Muscle layer of colon (tissue), 2 donors: Measurements from ENCODE around the gene VDAC1.
"Not testable (repeated sequence)": the region's sequence is repeated elsewhere in the genome, so short reads cannot be mapped to it uniquely, and the experiment has no call there.

Experiments
- H3K27ac ChIP-seq: one replicate; pipeline ENCODE4 v1.7.0; 2013; ENCODE audit warnings: low read depth, mild to moderate bottlenecking, low read length, moderate library complexity
- H3K27me3 ChIP-seq, 2 donors: one replicate each; pipeline ENCODE4 v1.7.0; 2013; ENCODE audit warnings: low read length in 2 of 2, mild to moderate bottlenecking in 2 of 2; ENCODE audit not compliant: insufficient read depth in 2 of 2, control insufficient read depth in 1 of 2
- H3K36me3 ChIP-seq: one replicate; pipeline ENCODE4 v1.7.0; 2013; ENCODE audit warnings: mild to moderate bottlenecking, low read length; ENCODE audit not compliant: insufficient read depth
- H3K4me1 ChIP-seq: one replicate; pipeline ENCODE4 v1.7.0; 2013; ENCODE audit warnings: mild to moderate bottlenecking, low read length; ENCODE audit not compliant: insufficient read depth
- H3K4me3 ChIP-seq, 2 donors: one replicate each; pipeline ENCODE4 v1.7.0; 2013; ENCODE audit warnings: low read length in 2 of 2, low read depth in 1 of 2, mild to moderate bottlenecking in 1 of 2, moderate library complexity in 1 of 2
- H3K9ac ChIP-seq: one replicate; pipeline ENCODE4 v1.7.0; 2013; ENCODE audit warnings: low read length
- H3K9me3 ChIP-seq: one replicate; pipeline ENCODE4 v1.7.0; 2013; ENCODE audit warnings: mild to moderate bottlenecking, low read length
- donor health status: abdominal sarcoma.
- donor health status: Adenocarcinoma of cecum.

The VDAC1 gene

GRCh38 chr5:134038138-134038537 lies 33.4 kb upstream of the VDAC1 start:
- H3K4me1 ChIP-seq: no peaks in the 10 kb centered on the region
- H3K27ac ChIP-seq: no peak overlapping the region

DNA sequence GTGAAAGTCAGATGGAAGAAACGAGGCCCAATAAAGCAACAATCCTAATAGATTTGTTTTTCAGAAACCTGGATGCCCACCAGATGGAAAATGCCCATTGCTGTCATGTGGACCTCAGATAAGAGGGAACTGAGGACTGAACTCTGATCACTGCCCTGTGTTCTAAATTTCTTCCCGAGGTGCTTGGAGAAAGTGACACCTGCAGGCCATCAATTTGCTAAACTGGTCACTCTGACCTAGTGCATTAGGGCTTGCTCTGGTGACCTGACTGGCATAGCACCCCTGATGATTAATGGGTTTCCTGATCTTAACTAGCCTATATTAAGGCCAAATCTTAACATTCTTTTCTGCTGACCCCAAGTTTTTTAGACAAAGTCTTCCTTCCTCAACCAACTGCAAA lies 32.4 kb upstream of the VDAC1 start:
- Histone ChIP-seq H3K9me3 (no peaks in the 10 kb centered on the region), H3K27me3 (no peaks in the 10 kb centered on the region), H3K36me3 (no peaks in the 10 kb centered on the region), H3K4me1 (no peaks in the 10 kb centered on the region), H3K4me3 (no peak overlapping the region), H3K9ac (no peak overlapping the region), H3K27ac (no peak overlapping the region)

More at GRCh38 chr5:134038138-134038537, 33.4 kb upstream of the VDAC1 start:
- Histone ChIP-seq H3K4me3 (no peak overlapping the region), H3K27me3 (no peaks in the 10 kb centered on the region), H3K36me3 (no peaks in the 10 kb centered on the region), H3K9ac (no peak overlapping the region), H3K9me3 (no peaks in the 10 kb centered on the region)

GRCh38 chr5:134034326-134034725 lies 29.6 kb upstream of the VDAC1 start:
- Histone ChIP-seq H3K9me3 (no peaks in the 10 kb centered on the region), H3K4me3 (no peak overlapping the region), H3K36me3 (no peaks in the 10 kb centered on the region), H3K27me3 (no peaks in the 10 kb centered on the region), H3K9ac (no peak overlapping the region), H3K4me1 (no peaks in the 10 kb centered on the region), H3K27ac (no peak overlapping the region)

DNA sequence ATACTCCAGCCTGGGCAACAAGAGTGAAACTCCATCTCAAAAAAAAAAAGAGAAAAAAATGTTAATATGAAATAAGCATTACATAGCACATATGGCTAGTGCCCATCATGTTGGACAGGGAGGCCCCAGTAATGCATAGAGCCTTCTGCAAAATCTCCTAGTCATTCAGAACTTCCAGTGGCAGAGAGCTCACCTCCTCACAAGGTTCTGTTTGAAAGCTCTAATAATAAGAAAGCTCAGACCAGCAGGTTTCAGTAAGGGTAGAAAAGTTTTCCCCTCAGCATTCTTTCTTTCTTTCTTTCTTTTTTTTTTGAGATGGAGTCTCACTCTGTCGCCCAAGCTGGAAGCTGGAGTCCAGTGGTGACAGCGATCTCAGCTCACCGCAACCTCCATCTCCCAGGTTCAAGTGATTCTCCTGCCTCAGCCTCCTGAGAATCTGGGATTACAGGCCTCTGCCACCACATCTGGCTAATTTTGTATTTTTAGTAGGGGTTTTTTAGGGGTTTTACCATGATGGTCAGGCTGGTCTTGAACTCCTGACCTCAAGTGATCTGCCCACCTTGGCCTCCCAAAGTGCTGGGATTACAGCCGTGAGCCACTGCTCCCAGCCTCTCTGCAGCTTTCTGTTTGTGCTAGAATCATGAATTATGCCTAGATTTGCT lies 25.7 kb upstream of the VDAC1 start:
- not testable (repeated sequence) for H3K9ac ChIP-seq, H3K27me3 ChIP-seq, H3K4me1 ChIP-seq, H3K27ac ChIP-seq, H3K4me3 ChIP-seq, H3K9me3 ChIP-seq, H3K36me3 ChIP-seq

GRCh38 chr5:134029156-134029555 lies 24.4 kb upstream of the VDAC1 start:
- Histone ChIP-seq H3K36me3 (no peaks in the 10 kb centered on the region), H3K27ac (no peak overlapping the region), H3K4me3 (no peak overlapping the region), H3K9ac (no peak overlapping the region), H3K4me1 (no peaks in the 10 kb centered on the region), H3K27me3 (no peaks in the 10 kb centered on the region), H3K9me3 (no peaks in the 10 kb centered on the region)

- Histone ChIP-seq H3K9ac (no peak overlapping the region), H3K4me1 (no peaks in the 10 kb centered on the region), H3K27ac (no peak overlapping the region), H3K36me3 (no peaks in the 10 kb centered on the region), H3K27me3 (no peaks in the 10 kb centered on the region), H3K4me3 (no peak overlapping the region), H3K9me3 (no peaks in the 10 kb centered on the region)
Observed at GRCh38 chr5:134028496-134028895, 23.7 kb upstream of the VDAC1 start.

DNA sequence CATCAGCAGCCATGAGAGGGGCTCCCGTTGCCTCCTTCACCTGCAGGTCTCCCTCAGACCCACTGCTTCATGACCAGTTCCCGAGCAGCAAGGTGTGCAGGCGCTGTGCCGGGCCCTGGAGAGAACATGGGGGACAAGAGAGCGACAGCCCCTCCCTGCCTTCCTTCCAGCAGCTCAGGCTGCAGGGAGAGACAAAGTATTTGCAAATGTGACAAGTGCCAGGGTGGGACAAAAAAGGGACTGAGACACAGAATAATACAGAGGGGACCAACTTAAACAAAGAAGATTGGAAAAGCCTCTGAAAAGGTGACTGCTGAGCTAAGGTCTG lies 22.5 kb upstream of the VDAC1 start:
- H3K4me1 ChIP-seq: no peaks in the 10 kb centered on the region
- no peak overlapping the region for H3K4me3 ChIP-seq
- no peaks in the 10 kb centered on the region for H3K27me3 ChIP-seq
- no peaks in the 10 kb centered on the region for H3K36me3 ChIP-seq
- no peak overlapping the region for H3K27ac ChIP-seq
- no peaks in the 10 kb centered on the region for H3K9me3 ChIP-seq
- H3K9ac ChIP-seq: no peak overlapping the region

GRCh38 chr5:134026521-134027287 lies 21.9 kb upstream of the VDAC1 start:
- Histone ChIP-seq H3K36me3 (no peaks in the 10 kb centered on the region), H3K4me3 (no peak overlapping the region), H3K27ac (no peak overlapping the region), H3K27me3 (no peaks in the 10 kb centered on the region), H3K9me3 (no peaks in the 10 kb centered on the region), H3K4me1 (no peaks in the 10 kb centered on the region), H3K9ac (no peak overlapping the region)

DNA sequence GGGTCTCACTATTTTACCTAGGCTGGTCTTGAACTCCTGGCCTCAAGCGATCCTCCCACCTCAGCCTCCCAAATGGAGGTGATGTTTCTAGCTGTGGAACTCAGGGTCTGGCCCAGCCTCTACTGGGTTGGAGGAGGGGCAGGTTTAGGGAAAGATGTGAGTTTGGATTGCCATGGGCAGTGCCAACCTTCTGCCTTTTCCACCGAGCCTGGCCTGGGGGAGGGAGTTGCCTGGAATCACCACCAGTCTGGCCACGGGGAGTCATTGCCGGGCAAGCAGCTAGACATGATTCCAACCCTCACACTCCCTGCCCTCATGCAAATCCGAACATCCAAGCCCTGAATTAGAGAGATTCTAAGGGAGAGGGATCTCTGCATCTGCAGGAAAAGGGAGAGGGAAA lies 21.0 kb upstream of the VDAC1 start:
- no peak overlapping the region for H3K4me3 ChIP-seq
- no peaks in the 10 kb centered on the region for H3K27me3 ChIP-seq
- H3K9ac ChIP-seq: no peak overlapping the region
- no peaks in the 10 kb centered on the region for H3K9me3 ChIP-seq
- H3K4me1 ChIP-seq: no peaks in the 10 kb centered on the region
- no peak overlapping the region for H3K27ac ChIP-seq
- H3K36me3 ChIP-seq: no peaks in the 10 kb centered on the region

GRCh38 chr5:134024811-134025210 lies 20.0 kb upstream of the VDAC1 start:
- no peak overlapping the region for H3K4me3 ChIP-seq
- H3K27ac ChIP-seq: no peak overlapping the region
- no peaks in the 10 kb centered on the region for H3K27me3 ChIP-seq
- H3K9me3 ChIP-seq: no peaks in the 10 kb centered on the region
- H3K36me3 ChIP-seq: no peaks in the 10 kb centered on the region
- no peaks in the 10 kb centered on the region for H3K4me1 ChIP-seq
- H3K9ac ChIP-seq: no peak overlapping the region

GRCh38 chr5:134022333-134022732 lies 17.6 kb upstream of the VDAC1 start:
- H3K27me3 ChIP-seq: no peaks in the 10 kb centered on the region
- H3K9ac ChIP-seq: no peak overlapping the region
- no peaks in the 10 kb centered on the region for H3K36me3 ChIP-seq
- H3K27ac ChIP-seq: no peak overlapping the region
- H3K4me1 ChIP-seq: no peaks in the 10 kb centered on the region
- no peaks in the 10 kb centered on the region for H3K9me3 ChIP-seq
- no peak overlapping the region for H3K4me3 ChIP-seq

- Histone ChIP-seq H3K27ac (no peak overlapping the region), H3K9me3 (no peaks in the 10 kb centered on the region), H3K27me3 (no peaks in the 10 kb centered on the region), H3K9ac (no peak overlapping the region), H3K36me3 (no peaks in the 10 kb centered on the region), H3K4me3 (no peak overlapping the region), H3K4me1 (no peaks in the 10 kb centered on the region)
Observed at GRCh38 chr5:134020188-134020587, 15.4 kb upstream of the VDAC1 start.
